SK-N-SH (cell line): ENCODE measurements around the gene BRCA1. TPM values are rescaled to one million over a fixed set of nuclear protein-coding genes. Genes with fewer than 3 reads are reported as not detected.

ENCODE experiments used
- CTCF ChIA-PET: fragments of 300-600, 350-600 bp; formaldehyde crosslinking; extraction: SDS; loops from one replicate; lab custom pipeline; 2021; lab: Yijun Ruan, JAX
- POLR2A ChIA-PET: fragments of 350-600 bp; sonication (Branson Sonifier 250); formaldehyde crosslinking; extraction: SDS; loops from one replicate; lab custom pipeline; 2020; ENCODE audit warnings: antibody characterized with exemption, inconsistent platforms; lab: Yijun Ruan, JAX
- DNase-seq: peaks from one replicate; pipeline ENCODE4 v3.0.0; 2012
- H2AFZ ChIP-seq: fragments of 200-600 bp; sonication (generic); 2 replicates; pipeline ENCODE4 v1.8.1; 2016; ENCODE audit warnings: antibody characterized with exemption, mild to moderate bottlenecking, low read depth
- H3F3A ChIP-seq: fragments of 200-600 bp; sonication (generic); replicated peaks from 2 replicates; pipeline ENCODE3; 2016; ENCODE audit warnings: antibody characterized with exemption, mild to moderate bottlenecking; ENCODE audit not compliant: insufficient read depth
- H3K27ac ChIP-seq, 2 experiments: fragments of 200-500 bp in 1 of 2; fragments of 200-600 bp in 1 of 2; sonication (Bioruptor generic) in 1 of 2; sonication (generic), shearing (Covaris generic) in 1 of 2; 2 replicates each; pipeline versions ENCODE4 v1.5.1 to v1.6.1; 2014 to 2016; ENCODE audit warnings: low read depth in 2 of 2, inconsistent platforms in 1 of 2, low read length in 1 of 2, mild to moderate bottlenecking in 1 of 2, mixed read lengths in 1 of 2
- H3K27me3 ChIP-seq: fragments of 200-600 bp; sonication (generic), shearing (Covaris generic); 2 replicates; pipeline ENCODE4 v1.6.1; 2016; ENCODE audit warnings: mixed run types; ENCODE audit not compliant: insufficient read depth
- H3K36me3 ChIP-seq, 2 experiments: fragments of 200-500 bp in 1 of 2; fragments of 200-600 bp in 1 of 2; sonication (Bioruptor generic) in 1 of 2; sonication (generic) in 1 of 2; replicated peaks in 1 of 2; 2 replicates each; pipeline versions ENCODE3 to v1.5.1; 2014 to 2016; ENCODE audit warnings: low read length in 1 of 2, mild to moderate bottlenecking in 1 of 2; ENCODE audit not compliant: insufficient read depth in 2 of 2, control insufficient read depth in 1 of 2
- H3K4me1 ChIP-seq, 2 experiments: fragments of 200-500 bp in 1 of 2; fragments of 200-600 bp in 1 of 2; sonication (Bioruptor generic) in 1 of 2; sonication (generic), shearing (Covaris generic) in 1 of 2; 2 replicates each; pipeline versions ENCODE4 v1.5.1 to v1.6.1; 2014 to 2016; ENCODE audit warnings: low read depth in 1 of 2, low read length in 1 of 2, mixed run types in 1 of 2; ENCODE audit not compliant: insufficient read depth in 2 of 2, control insufficient read depth in 1 of 2
- H3K4me2 ChIP-seq: fragments of 200-600 bp; sonication (generic), shearing (Covaris generic); 2 replicates; pipeline ENCODE4 v1.6.1; 2017; ENCODE audit warnings: mixed run types
- H3K4me3 ChIP-seq, 2 experiments: fragments of 200-500 bp in 1 of 2; fragments of 200-600 bp in 1 of 2; sonication (Bioruptor generic) in 1 of 2; sonication (generic), shearing (Covaris generic) in 1 of 2; 2 replicates each; pipeline versions ENCODE4 v1.5.1 to v1.8.1; 2014 to 2016; ENCODE audit warnings: low read depth in 2 of 2, inconsistent platforms in 1 of 2, low read length in 1 of 2, mild to moderate bottlenecking in 1 of 2, mixed read lengths in 1 of 2, moderate library complexity in 1 of 2
- H3K79me2 ChIP-seq: fragments of 200-600 bp; sonication (generic); 2 replicates; pipeline ENCODE4 v1.8.1; 2017; ENCODE audit warnings: mild to moderate bottlenecking; ENCODE audit not compliant: insufficient read depth
- H3K9ac ChIP-seq: fragments of 200-600 bp; sonication (generic); 2 replicates; pipeline ENCODE4 v1.6.1; 2017; ENCODE audit warnings: mixed run types
- H3K9me2 ChIP-seq: fragments of 200-600 bp; sonication (generic); 2 replicates; pipeline ENCODE4 v1.6.1; 2017; ENCODE audit warnings: mixed run types
- H3K9me3 ChIP-seq: fragments of 200-600 bp; sonication (generic); 2 replicates; pipeline ENCODE4 v1.6.1; 2017; ENCODE audit warnings: mixed run types, mild to moderate bottlenecking, moderate library complexity
- H4K20me1 ChIP-seq: fragments of 200-600 bp; sonication (generic); 2 replicates; pipeline ENCODE4 v1.6.1; 2017; ENCODE audit warnings: mild to moderate bottlenecking, mixed run types; ENCODE audit not compliant: insufficient read depth
- CHD2 ChIP-seq: fragments of 150-350 bp; IDR thresholded peaks from 2 replicates; pipeline ENCODE4 v1.6.1; 2018; ENCODE audit warnings: low read length; ENCODE audit not compliant: partially characterized antibody
- ELF1 ChIP-seq: IDR thresholded peaks from 2 replicates; pipeline ENCODE4 v1.4.0; 2012
- EP300 ChIP-seq, 2 experiments: IDR thresholded peaks; 2 replicates each; pipeline versions ENCODE4 v1.4.0 to v1.6.1; 2012; ENCODE audit warnings: borderline replicate concordance in 1 of 2, low read depth in 1 of 2, low read length in 1 of 2
- EZH2phosphoT487 ChIP-seq: fragments of 200-600 bp; sonication (generic); IDR thresholded peaks from 2 replicates; pipeline ENCODE4 v1.6.1; 2017; ENCODE audit warnings: low read depth, mixed run types, mild to moderate bottlenecking, antibody characterized with exemption, moderate library complexity, borderline replicate concordance
- FOSL2 ChIP-seq: IDR thresholded peaks from 2 replicates; pipeline ENCODE4 v1.4.0; 2012; ENCODE audit warnings: low read depth, mild to moderate bottlenecking, moderate library complexity, borderline replicate concordance
- FOXM1 ChIP-seq: IDR thresholded peaks from 2 replicates; pipeline ENCODE4 v1.4.0; 2012; ENCODE audit warnings: low read depth, mild to moderate bottlenecking
- GABPA ChIP-seq: IDR thresholded peaks from 2 replicates; pipeline ENCODE4 v1.4.0; 2012; ENCODE audit warnings: low read depth, mild to moderate bottlenecking
- IRF3 ChIP-seq: fragments of 150-350 bp; IDR thresholded peaks from 2 replicates; pipeline ENCODE4 v1.6.1; 2016; ENCODE audit warnings: mild to moderate bottlenecking, low read depth, low read length
- MAX ChIP-seq: IDR thresholded peaks from 2 replicates; pipeline ENCODE4 v1.4.0; 2012; ENCODE audit warnings: low read depth
- MXI1 ChIP-seq: IDR thresholded peaks from 2 replicates; pipeline ENCODE4 v1.6.1; 2012; ENCODE audit warnings: mild to moderate bottlenecking, low read depth, low read length, improper control_type of control experiment
- NFIC ChIP-seq: IDR thresholded peaks from 2 replicates; pipeline ENCODE4 v1.4.0; 2012; ENCODE audit warnings: borderline replicate concordance
- POLR2AphosphoS5 ChIP-seq: IDR thresholded peaks from 2 replicates; pipeline ENCODE4 v1.6.1; 2012; ENCODE audit warnings: low read depth, low read length
- RCOR1 ChIP-seq: fragments of 150-350 bp; IDR thresholded peaks from 2 replicates; pipeline ENCODE4 v1.6.1; 2017; ENCODE audit warnings: antibody characterized with exemption, low read length
- REST ChIP-seq: IDR thresholded peaks from 2 replicates; pipeline ENCODE4 v1.6.1; 2012; ENCODE audit warnings: mild to moderate bottlenecking, low read depth, low read length, moderate library complexity
- SIN3A ChIP-seq: IDR thresholded peaks from 2 replicates; pipeline ENCODE4 v1.6.1; 2012; ENCODE audit warnings: low read depth, mild to moderate bottlenecking, low read length, moderate library complexity, borderline replicate concordance
- TAF1 ChIP-seq: IDR thresholded peaks from 2 replicates; pipeline ENCODE4 v1.6.1; 2012; ENCODE audit warnings: low read depth, mild to moderate bottlenecking, low read length, moderate library complexity, borderline replicate concordance
- USF1 ChIP-seq: IDR thresholded peaks from 2 replicates; pipeline ENCODE4 v1.4.0; 2012; ENCODE audit warnings: low read depth, borderline replicate concordance
- USF2 ChIP-seq: fragments of 150-350 bp; IDR thresholded peaks from 2 replicates; pipeline ENCODE4 v1.6.1; 2017; ENCODE audit warnings: antibody characterized with exemption, low read length, low read depth, borderline replicate concordance
- ZBTB33 ChIP-seq: IDR thresholded peaks from 2 replicates; pipeline ENCODE4 v1.4.0; 2012; ENCODE audit warnings: low read depth, borderline replicate concordance
- WGBS: methylation state at CpG from one replicate; pipeline ENCODE4 v1.1.6; 2017; ENCODE audit warnings: low lambda C conversion rate; 5-methylcytosine and 5-hydroxymethylcytosine counted together
- polyA plus RNA-seq, 3 experiments: library from polyadenylated mRNA; depleted of rRNA; stranded (reverse); fragments of >200 nt; gene quantifications; 2 replicates each; pipeline ENCODE4 v1.2.3, GENCODE V29; 2012

BRCA1 gene
- polyA plus RNA-seq, 1 of the 3 experiments (the other 2 are of a cell fraction): 11.2 TPM

- peaks cover 4% of the 10 kb centered on the region for H3F3A ChIP-seq
- H3K4me2 ChIP-seq: no peak overlapping the region
- no peaks in the 10 kb centered on the region for H3K4me1 ChIP-seq
- no peak for TF ChIP-seq RCOR1
- peaks cover 6 to 17% of the 10 kb centered on the region in 2 experiments for H3K36me3 ChIP-seq
- H3K4me3 ChIP-seq: no peak overlapping the region
- H3K27me3 ChIP-seq: no peaks in the 10 kb centered on the region
- H3K9me2 ChIP-seq: no peaks in the 10 kb centered on the region
- no peaks in the 10 kb centered on the region for H4K20me1 ChIP-seq
- no peak for DNase-seq
- no peak overlapping the region for H3K9ac ChIP-seq
- no peak overlapping the region for H3K27ac ChIP-seq
- H2AFZ ChIP-seq: no peak overlapping the region
- no peaks in the 10 kb centered on the region for H3K9me3 ChIP-seq
- POLR2A ChIA-PET: no interaction called here
- no peaks in the 10 kb centered on the region for H3K79me2 ChIP-seq
- CTCF ChIA-PET: no interaction called here
Measured at GRCh38 chr17:43105146-43105545, 20.0 kb downstream of the BRCA1 start.

- CTCF ChIA-PET: no interaction called here
- Histone ChIP-seq H3K79me2 (no peaks in the 10 kb centered on the region), H3K9me3 (no peaks in the 10 kb centered on the region), H3K4me1 (no peaks in the 10 kb centered on the region), H3K9me2 (no peaks in the 10 kb centered on the region), H3K9ac (no peak overlapping the region), H3K4me2 (no peak overlapping the region), H3K27ac (no peak overlapping the region), H3K4me3 (no peak overlapping the region), H3F3A (peaks cover 4% of the 10 kb centered on the region), H3K27me3 (no peaks in the 10 kb centered on the region), H4K20me1 (no peaks in the 10 kb centered on the region), H3K36me3 (peaks cover 6 to 19% of the 10 kb centered on the region in 2 experiments), H2AFZ (no peak overlapping the region)
- POLR2A ChIA-PET: no interaction called here
- DNase-seq: no peak
- no peak for TF ChIP-seq RCOR1
- TF ChIP-seq TAF1: no peak
- no peak for TF ChIP-seq MXI1
- TF ChIP-seq POLR2AphosphoS5: no peak
- no peak for TF ChIP-seq REST
- TF ChIP-seq ZBTB33: no peak
- TF ChIP-seq FOXM1: no peak
- no peak for TF ChIP-seq MAX
- TF ChIP-seq CHD2: no peak
- TF ChIP-seq USF1: no peak
- TF ChIP-seq GABPA: no peak
- TF ChIP-seq FOSL2: no peak
- TF ChIP-seq IRF3: no peak
- TF ChIP-seq NFIC: no peak
- no peak for TF ChIP-seq SIN3A
- no peak for TF ChIP-seq USF2
- TF ChIP-seq EZH2phosphoT487: no peak
- TF ChIP-seq EP300 (IDR thresholded peaks at IDR 0.05; ENCODE audit: borderline replicate concordance in 1 of 2, low read depth in 1 of 2, low read length in 1 of 2): no peak
- TF ChIP-seq ELF1: no peak
- 100% methylated on average over 3 of the region's 3 CpGs for WGBS
Measured at GRCh38 chr17:43104665-43105064, 20.5 kb downstream of the BRCA1 start.
